ENCODE results near the gene CEP192. TPM values are rescaled to one million over a fixed set of nuclear protein-coding genes. Genes with fewer than 3 reads are reported as not detected.

CEP192 gene
- total and polyA plus RNA-seq, 2 of the 13 experiments (the other 11 are each of a cell fraction or from before 2014, with no cell fraction given), result 15.3 to 24.7 TPM

- peak; percentile 59 for TF ChIP-seq PAXIP1 (CRISPR knock-in tag; conservative IDR thresholded peaks at IDR 0.05)
- TF ChIP-seq KDM5A (IDR thresholded peaks at IDR 0.05; ENCODE audit: borderline replicate concordance, low read length), result peak; percentile 31; the same call in 1 of the 2 replicates
- TF ChIP-seq KAT7 (CRISPR knock-in tag; IDR thresholded peaks at IDR 0.05; ENCODE audit: borderline replicate concordance), result peak; percentile 87; the same call in 1 of the 2 replicates
- no peak for TF ChIP-seq TCF7 (IDR thresholded peaks at IDR 0.05; ENCODE audit: low read depth)
- TF ChIP-seq, protein P1, sequence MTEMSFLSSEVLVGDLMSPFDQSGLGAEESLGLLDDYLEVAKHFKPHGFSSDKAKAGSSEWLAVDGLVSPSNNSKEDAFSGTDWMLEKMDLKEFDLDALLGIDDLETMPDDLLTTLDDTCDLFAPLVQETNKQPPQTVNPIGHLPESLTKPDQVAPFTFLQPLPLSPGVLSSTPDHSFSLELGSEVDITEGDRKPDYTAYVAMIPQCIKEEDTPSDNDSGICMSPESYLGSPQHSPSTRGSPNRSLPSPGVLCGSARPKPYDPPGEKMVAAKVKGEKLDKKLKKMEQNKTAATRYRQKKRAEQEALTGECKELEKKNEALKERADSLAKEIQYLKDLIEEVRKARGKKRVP (CRISPR knock-in tag; IDR thresholded peaks at IDR 0.05), result peak in 1 of 2 experiments; percentile 46; a peak in 1 of 4 replicates
- TF ChIP-seq ZNF513 (CRISPR knock-in tag; conservative IDR thresholded peaks at IDR 0.05), result 0 out of 2 replicates have a peak, but pooled peaks have one; percentile 39
- TF ChIP-seq ATF3 (CRISPR knock-in tag; IDR thresholded peaks at IDR 0.05), result 0 out of 2 replicates have a peak, but pooled peaks have one; percentile 17
- TF ChIP-seq LCORL (IDR thresholded peaks at IDR 0.05), result no peak
- TF ChIP-seq LCORL (CRISPR knock-in tag; IDR thresholded peaks at IDR 0.05), result peak; percentile 97
- TF ChIP-seq SSRP1 (CRISPR knock-in tag; IDR thresholded peaks at IDR 0.05), result no peak
- no peak for TF ChIP-seq ZFP36 (IDR thresholded peaks at IDR 0.05; ENCODE audit: borderline replicate concordance, low read depth, low read length, partially characterized antibody)
- TF ChIP-seq TAF1 (CRISPR knock-in tag; IDR thresholded peaks at IDR 0.05), result peak; percentile 97
- peak; percentile 86; the same call in 1 of the 2 replicates for TF ChIP-seq EEA1 (CRISPR knock-in tag; IDR thresholded peaks at IDR 0.05; ENCODE audit: borderline replicate concordance)
- TF ChIP-seq, protein P2, sequence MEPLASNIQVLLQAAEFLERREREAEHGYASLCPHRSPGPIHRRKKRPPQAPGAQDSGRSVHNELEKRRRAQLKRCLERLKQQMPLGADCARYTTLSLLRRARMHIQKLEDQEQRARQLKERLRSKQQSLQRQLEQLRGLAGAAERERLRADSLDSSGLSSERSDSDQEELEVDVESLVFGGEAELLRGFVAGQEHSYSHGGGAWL (CRISPR knock-in tag; IDR thresholded peaks at IDR 0.05), result peak; percentile 92
- TF ChIP-seq LRRFIP1 (CRISPR knock-in tag; conservative IDR thresholded peaks at IDR 0.05), result no peak
- peak; percentile 90 for TF ChIP-seq ZNF709 (CRISPR knock-in tag; IDR thresholded peaks at IDR 0.05)
- TF ChIP-seq PHF21A (CRISPR knock-in tag; IDR thresholded peaks at IDR 0.05), result peak; percentile 85; the same call in 1 of the 2 replicates
- TF ChIP-seq CENPT (CRISPR knock-in tag; IDR thresholded peaks at IDR 0.05; ENCODE audit: low read depth), result peak; percentile 70; the same call in 1 of the 2 replicates
- no peak for TF ChIP-seq TRIM24 (CRISPR knock-in tag; IDR thresholded peaks at IDR 0.05)
Observed at GRCh38 chr18:12990967-12991820, at the start of gene CEP192 (continued).

All from HepG2 (cell line).